Tibial nerve (tissue), 4 donors: Measurements from ENCODE around the gene SLC4A8.

Experiments
- EP300 ChIP-seq, 2 donors: sonication (generic); formaldehyde crosslinking; IDR thresholded peaks; one replicate each; pipeline ENCODE4 v1.6.1; 2017; ENCODE audit warnings: antibody characterized with exemption in 2 of 2, mild to moderate bottlenecking in 1 of 2
- POLR2A ChIP-seq, 2 donors: fragments of 450-650 bp; IDR thresholded peaks; one replicate each; pipeline ENCODE4 v1.6.1; 2017; ENCODE audit warnings: antibody characterized with exemption in 2 of 2, mild to moderate bottlenecking in 2 of 2, moderate library complexity in 2 of 2
- TF ChIP-seq, protein P1 (sequence below), 5 experiments: fragments of 200-600 bp in 3 of 5; fragments of 450-650 bp in 2 of 5; sonication (generic) in 3 of 5; IDR thresholded peaks; one replicate each; pipeline ENCODE4 v1.5.1; 2016 to 2019; ENCODE audit warnings: antibody characterized with exemption in 5 of 5, mild to moderate bottlenecking in 3 of 5, moderate library complexity in 2 of 5

DNA sequence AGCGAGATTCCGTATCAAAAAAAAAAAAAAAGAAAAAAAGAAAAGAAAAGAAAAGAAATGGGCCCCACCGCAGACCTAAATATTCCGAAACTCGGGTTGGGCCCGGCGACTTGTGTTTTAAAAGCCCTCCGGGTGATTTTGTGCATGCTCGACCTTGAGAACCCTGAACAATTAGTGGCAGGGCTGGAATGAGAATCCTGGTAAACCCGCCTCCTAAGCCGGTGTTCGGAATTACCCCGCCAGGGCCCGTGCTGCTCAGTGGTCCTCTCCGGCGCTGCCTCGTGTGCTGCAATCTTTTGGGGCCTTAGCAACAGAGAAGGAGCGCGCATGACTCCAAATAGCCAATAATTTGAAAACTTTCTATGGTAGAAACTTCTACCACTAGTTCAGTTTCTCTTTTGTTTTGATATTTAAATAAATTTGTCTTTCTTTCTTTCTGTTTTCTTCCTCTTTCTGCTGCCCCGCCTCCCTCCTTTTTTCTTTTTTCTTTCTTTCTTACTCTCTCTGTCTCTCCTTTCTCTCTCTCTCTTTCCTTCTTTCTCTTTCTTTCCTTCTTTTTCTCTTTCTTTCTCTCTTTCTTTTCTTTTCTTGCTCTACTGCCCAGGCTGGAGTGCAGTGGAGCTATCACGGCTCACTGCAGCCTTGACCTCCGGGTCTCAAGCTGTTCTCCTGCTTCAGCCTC lies 31.9 kb upstream of the SLC4A8 start:
- TF ChIP-seq, protein P1, sequence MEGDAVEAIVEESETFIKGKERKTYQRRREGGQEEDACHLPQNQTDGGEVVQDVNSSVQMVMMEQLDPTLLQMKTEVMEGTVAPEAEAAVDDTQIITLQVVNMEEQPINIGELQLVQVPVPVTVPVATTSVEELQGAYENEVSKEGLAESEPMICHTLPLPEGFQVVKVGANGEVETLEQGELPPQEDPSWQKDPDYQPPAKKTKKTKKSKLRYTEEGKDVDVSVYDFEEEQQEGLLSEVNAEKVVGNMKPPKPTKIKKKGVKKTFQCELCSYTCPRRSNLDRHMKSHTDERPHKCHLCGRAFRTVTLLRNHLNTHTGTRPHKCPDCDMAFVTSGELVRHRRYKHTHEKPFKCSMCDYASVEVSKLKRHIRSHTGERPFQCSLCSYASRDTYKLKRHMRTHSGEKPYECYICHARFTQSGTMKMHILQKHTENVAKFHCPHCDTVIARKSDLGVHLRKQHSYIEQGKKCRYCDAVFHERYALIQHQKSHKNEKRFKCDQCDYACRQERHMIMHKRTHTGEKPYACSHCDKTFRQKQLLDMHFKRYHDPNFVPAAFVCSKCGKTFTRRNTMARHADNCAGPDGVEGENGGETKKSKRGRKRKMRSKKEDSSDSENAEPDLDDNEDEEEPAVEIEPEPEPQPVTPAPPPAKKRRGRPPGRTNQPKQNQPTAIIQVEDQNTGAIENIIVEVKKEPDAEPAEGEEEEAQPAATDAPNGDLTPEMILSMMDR (IDR thresholded peaks at IDR 0.05) = no peak
- TF ChIP-seq EP300 (IDR thresholded peaks at IDR 0.05) (no peak), POLR2A (IDR thresholded peaks at IDR 0.05) (no peak)
